ENCODE results near the gene CTNNA1. TPM values are rescaled to one million over a fixed set of nuclear protein-coding genes. Genes with fewer than 3 reads are reported as not detected.

The CTNNA1 gene
- total RNA-seq, 4 donors from 2014 or later = 140 to 752 (median 389) TPM

DNA sequence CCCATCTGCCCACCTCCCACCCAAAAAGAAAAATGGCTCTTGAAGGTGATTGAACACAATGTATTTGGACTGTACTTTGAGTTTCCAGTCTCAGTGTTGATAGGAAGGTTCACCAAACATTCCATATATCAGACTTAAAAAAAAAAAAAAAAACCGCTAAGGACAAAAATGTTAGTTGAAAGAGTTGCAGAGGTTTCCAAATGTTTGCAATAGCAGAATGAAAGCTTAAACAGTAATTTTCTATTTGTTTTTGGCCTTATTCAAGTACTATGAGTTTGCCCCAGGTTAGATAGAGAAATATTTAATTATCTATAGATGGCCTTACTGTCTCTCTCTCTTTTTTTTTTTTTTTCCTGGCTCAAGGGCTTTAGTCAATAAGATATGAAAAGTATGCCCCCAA, 115.8 kb downstream of the CTNNA1 start:
- intact Hi-C loops (cut with DNase I; ENCODE audit: low total_unique reads) = no loop called here
- Histone ChIP-seq H3K27ac (no peak overlapping the region), H3K9me3 (no peaks in the 10 kb centered on the region), H3K4me3 (no peak overlapping the region), H3K4me1 (no peaks in the 10 kb centered on the region), H3K27me3 (no peaks in the 10 kb centered on the region), H3K36me3 (no peaks in the 10 kb centered on the region)
- DNase-seq = no peak
- no peak for TF ChIP-seq CTCF (IDR thresholded peaks at IDR 0.05)
- TF ChIP-seq POLR2A (IDR thresholded peaks at IDR 0.05) = no peak

DNA sequence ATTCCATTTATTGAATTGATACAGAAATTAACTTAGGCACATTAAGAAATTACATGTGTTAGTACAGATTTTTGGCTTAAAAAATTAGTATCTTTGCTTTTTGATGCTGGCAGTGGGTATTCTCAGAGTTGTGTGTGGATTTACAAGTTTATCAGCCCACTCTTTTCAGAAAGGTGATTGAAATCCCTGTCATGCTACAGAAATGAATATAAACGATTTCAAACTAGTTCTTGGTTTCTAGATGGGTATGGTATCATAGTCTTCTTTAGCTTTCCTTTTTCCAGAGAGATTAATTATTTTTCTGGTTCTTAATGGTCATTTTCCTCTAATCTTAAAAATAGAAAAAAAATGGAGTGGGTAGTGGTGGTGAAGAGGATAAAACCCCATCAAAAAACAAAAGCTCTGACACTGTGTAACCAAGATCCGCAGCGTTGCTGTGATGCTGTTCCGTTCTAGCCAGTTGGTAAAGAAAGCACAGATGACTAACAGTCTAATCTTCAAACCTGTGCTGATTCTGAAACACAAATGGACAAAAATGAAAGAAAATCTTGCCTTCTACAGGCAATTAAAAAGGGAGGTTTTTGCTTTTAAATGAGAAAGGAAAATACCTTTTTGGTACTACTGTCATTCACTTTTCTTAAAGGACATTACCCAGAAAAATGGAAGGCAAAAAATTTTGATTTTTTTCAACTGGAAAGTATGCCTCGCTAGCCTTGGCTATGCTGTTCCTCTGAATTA, 116.7 kb downstream of the CTNNA1 start:
- intact Hi-C loops (cut with DNase I; ENCODE audit: low total_unique reads) = no loop called here
- TF ChIP-seq POLR2A (IDR thresholded peaks at IDR 0.05) (no peak), CTCF (IDR thresholded peaks at IDR 0.05) (no peak)
- no peak overlapping the region for H3K27ac ChIP-seq
- DNase-seq = no peak
- H3K4me1 ChIP-seq = no peaks in the 10 kb centered on the region
- no peak overlapping the region for H3K4me3 ChIP-seq
- no peaks in the 10 kb centered on the region for H3K9me3 ChIP-seq
- no peaks in the 10 kb centered on the region for H3K27me3 ChIP-seq
- H3K36me3 ChIP-seq = no peaks in the 10 kb centered on the region

- intact Hi-C loops (cut with DNase I; ENCODE audit: low total_unique reads) = no loop called here
- no peak for DNase-seq
- TF ChIP-seq POLR2A (IDR thresholded peaks at IDR 0.05) (no peak), CTCF (IDR thresholded peaks at IDR 0.05) (no peak)
- no peaks in the 10 kb centered on the region for H3K4me1 ChIP-seq
- no peak overlapping the region for H3K4me3 ChIP-seq
- H3K27me3 ChIP-seq = no peaks in the 10 kb centered on the region
- no peaks in the 10 kb centered on the region for H3K36me3 ChIP-seq
- H3K9me3 ChIP-seq = no peaks in the 10 kb centered on the region
- H3K27ac ChIP-seq = no peak overlapping the region
Observed at GRCh38 chr5:138870611-138871010, 117.4 kb downstream of the CTNNA1 start.

DNA sequence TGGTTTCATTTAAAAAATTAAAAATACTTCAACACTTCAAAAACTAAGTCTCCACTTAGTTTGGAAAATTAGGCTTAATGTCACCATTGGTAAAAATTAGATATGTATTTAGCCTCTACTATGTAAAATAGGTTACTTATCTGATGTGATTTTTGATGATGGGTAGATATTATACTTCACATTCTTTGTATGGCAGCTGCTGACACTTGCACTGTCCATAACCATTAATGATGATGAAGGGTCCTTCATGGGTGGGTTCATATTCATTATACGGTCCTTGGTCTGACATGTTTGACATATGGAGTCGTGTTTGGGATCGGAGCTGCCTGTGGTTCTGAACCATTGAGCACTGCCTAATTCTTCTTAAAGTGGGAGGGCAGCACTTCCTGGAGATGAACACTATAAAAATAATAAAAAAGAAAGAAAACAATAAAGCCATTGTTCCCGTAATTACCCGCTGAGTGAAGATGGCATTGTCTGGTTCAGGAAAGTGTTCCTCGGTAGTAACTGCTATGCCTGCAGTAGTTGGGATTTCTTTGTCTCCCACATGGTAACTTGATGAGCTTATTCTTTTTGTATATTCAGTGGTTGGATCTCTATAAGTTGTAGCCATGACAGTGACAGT, 119.7 kb downstream of the CTNNA1 start:
- no peaks in the 10 kb centered on the region for H3K27me3 ChIP-seq
- H3K4me1 ChIP-seq = no peaks in the 10 kb centered on the region
- no peak overlapping the region for H3K4me3 ChIP-seq
- no peaks in the 10 kb centered on the region for H3K9me3 ChIP-seq
- no peak for DNase-seq
- no peaks in the 10 kb centered on the region for H3K36me3 ChIP-seq
- intact Hi-C loops (cut with DNase I; ENCODE audit: low total_unique reads) = no loop called here
- no peak overlapping the region for H3K27ac ChIP-seq
- TF ChIP-seq POLR2A (IDR thresholded peaks at IDR 0.05) = no peak
- no peak for TF ChIP-seq CTCF (IDR thresholded peaks at IDR 0.05)

- intact Hi-C loops (cut with DNase I; ENCODE audit: low total_unique reads) = no loop called here
- Histone ChIP-seq H3K4me1 (no peaks in the 10 kb centered on the region), H3K9me3 (no peaks in the 10 kb centered on the region), H3K27ac (no peak overlapping the region), H3K36me3 (no peaks in the 10 kb centered on the region), H3K27me3 (no peaks in the 10 kb centered on the region), H3K4me3 (no peak overlapping the region)
- DNase-seq = no peak
- no peak for TF ChIP-seq POLR2A (IDR thresholded peaks at IDR 0.05)
- no peak for TF ChIP-seq CTCF (IDR thresholded peaks at IDR 0.05)
Observed at GRCh38 chr5:138873466-138874221, 120.4 kb downstream of the CTNNA1 start.
